GM15510 (cell line): ENCODE results near the gene PROP1.

Experiments
- POLR2A ChIP-seq: IDR thresholded peaks from 3 replicates; pipeline ENCODE4 v1.6.1; 2011; ENCODE audit warnings: borderline replicate concordance; ENCODE audit not compliant: insufficient read length; ENCODE audit errors: extremely low read depth

PROP1 gene

GRCh38 chr5:177982072-177982727, 13.8 kb downstream of the PROP1 start:
- no peak for TF ChIP-seq POLR2A

GRCh38 chr5:177981296-177982071, 14.6 kb downstream of the PROP1 start:
- no peak for TF ChIP-seq POLR2A

- TF ChIP-seq POLR2A = no peak
These were observed 15.3 kb downstream of the PROP1 start for GRCh38 chr5:177980743-177981151.

GRCh38 chr5:177973066-177973635, 22.9 kb downstream of the PROP1 start:
- no peak for TF ChIP-seq POLR2A

GRCh38 chr5:177972613-177973012, 23.4 kb downstream of the PROP1 start:
- TF ChIP-seq POLR2A = no peak

- TF ChIP-seq POLR2A = no peak
These were observed 27.3 kb downstream of the PROP1 start for GRCh38 chr5:177968661-177969211.

GRCh38 chr5:177967221-177967887, 28.7 kb downstream of the PROP1 start:
- no peak for TF ChIP-seq POLR2A

GRCh38 chr5:177966839-177967166, 29.2 kb downstream of the PROP1 start:
- TF ChIP-seq POLR2A = no peak

- no peak for TF ChIP-seq POLR2A
These were observed 29.8 kb downstream of the PROP1 start for GRCh38 chr5:177966009-177966838.

- TF ChIP-seq POLR2A = no peak
These were observed 31.6 kb downstream of the PROP1 start for GRCh38 chr5:177964471-177964870.

- no peak for TF ChIP-seq POLR2A
These were observed 32.1 kb downstream of the PROP1 start for GRCh38 chr5:177963966-177964365.

- TF ChIP-seq POLR2A = no peak
These were observed 36.7 kb downstream of the PROP1 start for GRCh38 chr5:177959315-177959714.

- TF ChIP-seq POLR2A = no peak
These were observed 37.3 kb downstream of the PROP1 start for GRCh38 chr5:177958696-177959095.

GRCh38 chr5:177957241-177957640, 38.8 kb downstream of the PROP1 start:
- no peak for TF ChIP-seq POLR2A
